GM12872 (cell line): ENCODE data around the gene HEPACAM2.

Source experiments
- TF ChIP-seq, protein P1 (sequence below): IDR thresholded peaks from 3 replicates; pipeline ENCODE4 v1.5.1; 2011; ENCODE audit warnings: low read depth, mild to moderate bottlenecking, low read length, moderate library complexity; ENCODE audit not compliant: insufficient read depth

HEPACAM2 gene

GRCh38 chr7:93147363-93147762, 78.9 kb downstream of the HEPACAM2 start:
- TF ChIP-seq, protein P1, sequence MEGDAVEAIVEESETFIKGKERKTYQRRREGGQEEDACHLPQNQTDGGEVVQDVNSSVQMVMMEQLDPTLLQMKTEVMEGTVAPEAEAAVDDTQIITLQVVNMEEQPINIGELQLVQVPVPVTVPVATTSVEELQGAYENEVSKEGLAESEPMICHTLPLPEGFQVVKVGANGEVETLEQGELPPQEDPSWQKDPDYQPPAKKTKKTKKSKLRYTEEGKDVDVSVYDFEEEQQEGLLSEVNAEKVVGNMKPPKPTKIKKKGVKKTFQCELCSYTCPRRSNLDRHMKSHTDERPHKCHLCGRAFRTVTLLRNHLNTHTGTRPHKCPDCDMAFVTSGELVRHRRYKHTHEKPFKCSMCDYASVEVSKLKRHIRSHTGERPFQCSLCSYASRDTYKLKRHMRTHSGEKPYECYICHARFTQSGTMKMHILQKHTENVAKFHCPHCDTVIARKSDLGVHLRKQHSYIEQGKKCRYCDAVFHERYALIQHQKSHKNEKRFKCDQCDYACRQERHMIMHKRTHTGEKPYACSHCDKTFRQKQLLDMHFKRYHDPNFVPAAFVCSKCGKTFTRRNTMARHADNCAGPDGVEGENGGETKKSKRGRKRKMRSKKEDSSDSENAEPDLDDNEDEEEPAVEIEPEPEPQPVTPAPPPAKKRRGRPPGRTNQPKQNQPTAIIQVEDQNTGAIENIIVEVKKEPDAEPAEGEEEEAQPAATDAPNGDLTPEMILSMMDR: no peak

- TF ChIP-seq, protein P1: no peak
Measured at GRCh38 chr7:93146472-93147141, 79.7 kb downstream of the HEPACAM2 start.

- TF ChIP-seq, protein P1: no peak
Measured at GRCh38 chr7:93146036-93146435, 80.2 kb downstream of the HEPACAM2 start.

- TF ChIP-seq, protein P1: no peak
Measured at GRCh38 chr7:93145354-93145753, 80.9 kb downstream of the HEPACAM2 start.

DNA sequence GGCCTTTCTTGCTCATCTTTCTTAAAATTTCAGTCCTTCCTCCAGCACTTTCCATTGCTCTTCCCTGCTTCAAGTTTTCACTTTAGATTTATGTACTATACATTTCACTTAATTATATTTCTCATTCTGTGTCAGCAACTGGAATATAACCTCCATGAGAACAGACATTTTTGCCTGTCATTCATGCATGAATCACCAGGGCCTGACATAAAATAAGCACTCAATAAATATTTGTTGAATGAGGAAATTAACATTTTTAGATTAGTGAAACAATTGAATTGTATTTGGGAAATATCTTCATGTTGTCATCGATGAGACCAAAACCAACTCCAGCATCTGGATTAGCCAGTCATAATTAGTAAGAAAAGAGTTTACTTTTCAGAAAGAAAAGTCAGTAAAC, 84.1 kb downstream of the HEPACAM2 start:
- TF ChIP-seq, protein P1: no peak

GRCh38 chr7:93140582-93141191, 85.6 kb downstream of the HEPACAM2 start:
- TF ChIP-seq, protein P1: no peak

DNA sequence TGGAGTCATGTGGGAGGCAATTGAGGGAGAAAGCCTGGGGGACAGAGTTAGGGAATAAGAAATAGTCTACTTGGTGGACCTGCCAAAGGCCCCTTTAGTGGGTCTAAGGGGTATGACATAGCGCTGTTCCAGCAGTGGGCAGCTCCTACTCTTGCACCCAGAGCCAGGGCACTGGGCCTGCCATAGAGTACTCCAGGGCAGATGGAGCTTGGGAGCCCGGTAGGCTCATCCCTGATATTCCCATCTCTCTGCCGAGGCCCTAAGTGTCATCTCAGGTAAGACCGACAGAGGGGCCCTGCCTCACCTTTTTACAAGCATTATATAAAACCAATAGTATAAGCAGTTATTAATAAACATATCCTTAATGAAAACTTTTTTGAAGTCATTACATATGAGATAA, 87.7 kb downstream of the HEPACAM2 start:
- TF ChIP-seq, protein P1: no peak
